GM23338 (cell line): ENCODE data around the gene KRT38. TPM values are rescaled to one million over a fixed set of nuclear protein-coding genes. Genes with fewer than 3 reads are reported as not detected.

ENCODE experiments used
- ATAC-seq: fragments of 200-7000 bp; cut with Tn5 transposase; 3 replicates; pipeline ENCODE4 v1.9.1; 2020
- DNase-seq: peaks from one replicate; pipeline ENCODE4 v3.0.0-alpha.2; 2015; ENCODE audit warnings: low spot score
- H2AFZ ChIP-seq: fragments of 200-600 bp; sonication (generic); 2 replicates; pipeline ENCODE4 v1.8.0; 2016; ENCODE audit warnings: antibody characterized with exemption, mild to moderate bottlenecking, moderate library complexity
- H3F3A ChIP-seq: fragments of 200-600 bp; sonication (generic); replicated peaks from 2 replicates; pipeline ENCODE4 v1.8.0; 2017; ENCODE audit warnings: antibody characterized with exemption, mixed run types, low read depth
- H3K27ac ChIP-seq: fragments of 200-600 bp; sonication (generic); 2 replicates; pipeline ENCODE4 v1.6.1; 2016; ENCODE audit warnings: low read depth
- H3K27me3 ChIP-seq: fragments of 200-600 bp; sonication (generic); 2 replicates; pipeline ENCODE4 v1.8.0; 2016; ENCODE audit warnings: mild to moderate bottlenecking, mixed run types, moderate library complexity; ENCODE audit not compliant: insufficient read depth
- H3K36me3 ChIP-seq: fragments of 200-600 bp; sonication (generic); 2 replicates; pipeline ENCODE4 v1.8.0; 2016; ENCODE audit warnings: mild to moderate bottlenecking; ENCODE audit not compliant: insufficient read depth
- H3K4me1 ChIP-seq: fragments of 200-600 bp; sonication (generic); 2 replicates; pipeline ENCODE4 v1.8.0; 2016; ENCODE audit warnings: mild to moderate bottlenecking, moderate library complexity; ENCODE audit not compliant: insufficient read depth
- H3K4me2 ChIP-seq: fragments of 200-600 bp; sonication (generic); 2 replicates; pipeline ENCODE4 v1.7.1; 2017; ENCODE audit warnings: mixed run types
- H3K4me3 ChIP-seq: fragments of 200-600 bp; sonication (generic); 2 replicates; pipeline ENCODE4 v1.6.1; 2016; ENCODE audit warnings: mixed run types
- H3K79me2 ChIP-seq: fragments of 200-600 bp; sonication (generic); replicated peaks from 2 replicates; pipeline ENCODE4 v1.8.0; 2017; ENCODE audit warnings: mild to moderate bottlenecking; ENCODE audit not compliant: insufficient read depth
- H3K9me2 ChIP-seq: fragments of 200-600 bp; sonication (generic); 2 replicates; pipeline ENCODE4 v1.8.0; 2017; ENCODE audit not compliant: insufficient read depth
- H4K20me1 ChIP-seq: fragments of 200-600 bp; sonication (generic); replicated peaks from 2 replicates; pipeline ENCODE4 v1.8.0; 2017; ENCODE audit warnings: mild to moderate bottlenecking; ENCODE audit not compliant: insufficient read depth
- H3K27ac Mint-ChIP-seq: 2 replicates; pipeline ENCODE4 v1.8.0; 2020; ENCODE audit warnings: inconsistent platforms, mild to moderate bottlenecking, moderate library complexity, mixed read lengths
- H3K27me3 Mint-ChIP-seq: 3 replicates; pipeline ENCODE4 v1.8.0; 2022; ENCODE audit warnings: low read depth, mild to moderate bottlenecking, moderate library complexity, mixed read lengths, inconsistent platforms; ENCODE audit not compliant: insufficient read depth, poor library complexity
- H3K36me3 Mint-ChIP-seq: 3 replicates; pipeline ENCODE4 v1.8.0; 2021; ENCODE audit warnings: low read depth, mild to moderate bottlenecking, inconsistent platforms, moderate library complexity, mixed read lengths
- H3K4me1 Mint-ChIP-seq: 3 replicates; pipeline ENCODE4 v1.8.0; 2020; ENCODE audit warnings: mild to moderate bottlenecking, inconsistent platforms, mixed read lengths
- H3K4me3 Mint-ChIP-seq: 3 replicates; pipeline ENCODE4 v1.8.0; 2021; ENCODE audit warnings: moderate library complexity, mild to moderate bottlenecking, inconsistent platforms, mixed read lengths
- H3K9me3 Mint-ChIP-seq: 3 replicates; pipeline ENCODE4 v1.8.0; 2020; ENCODE audit warnings: moderate library complexity, mild to moderate bottlenecking, inconsistent platforms, mixed read lengths
- CREB1 ChIP-seq: fragments of 250-450 bp; sonication (Bioruptor Pico); IDR thresholded peaks from 2 replicates; pipeline ENCODE4 v1.5.0; 2020; ENCODE audit warnings: low read depth, mild to moderate bottlenecking, moderate library complexity
- CTCF ChIP-seq, 2 experiments: fragments of 200-600 bp in 1 of 2; sonication (generic) in 1 of 2; conservative IDR thresholded peaks; 2 replicates each; pipeline versions ENCODE4 v1.5.1 to v1.6.1; 2016 to 2017; ENCODE audit warnings: antibody characterized with exemption in 2 of 2, low read depth in 2 of 2, mild to moderate bottlenecking in 2 of 2, moderate library complexity in 1 of 2
- ETS1 ChIP-seq: IDR thresholded peaks from 2 replicates; pipeline ENCODE4 v1.6.1; 2016; ENCODE audit warnings: antibody characterized with exemption
- EZH2 ChIP-seq: fragments of 200-600 bp; sonication (generic); IDR thresholded peaks from one replicate; pipeline ENCODE4 v1.8.0; 2017; ENCODE audit warnings: antibody characterized with exemption, mild to moderate bottlenecking, low read depth; ENCODE audit not compliant: unreplicated experiment
- EZH2phosphoT487 ChIP-seq: fragments of 200-600 bp; sonication (generic); IDR thresholded peaks from one replicate; pipeline ENCODE4 v1.8.1; 2018; ENCODE audit warnings: antibody characterized with exemption; ENCODE audit not compliant: unreplicated experiment
- JUNB ChIP-seq: IDR thresholded peaks from one replicate; pipeline ENCODE4 v1.6.1; 2016; ENCODE audit warnings: antibody characterized with exemption; ENCODE audit not compliant: unreplicated experiment
- NANOG ChIP-seq: IDR thresholded peaks from 2 replicates; pipeline ENCODE4 v1.6.1; 2016; ENCODE audit warnings: antibody characterized with exemption, borderline replicate concordance
- POLR2AphosphoS5 ChIP-seq: IDR thresholded peaks from 2 replicates; pipeline ENCODE4 v1.6.1; 2016; ENCODE audit warnings: antibody characterized with exemption, low read depth
- REST ChIP-seq: IDR thresholded peaks from one replicate; pipeline ENCODE4 v1.6.1; 2018; ENCODE audit warnings: antibody characterized with exemption; ENCODE audit not compliant: unreplicated experiment
- STAT1 ChIP-seq: IDR thresholded peaks from one replicate; pipeline ENCODE4 v1.6.1; 2016; ENCODE audit warnings: antibody characterized with exemption; ENCODE audit not compliant: unreplicated experiment
- ZNF331 ChIP-seq: fragments of 250-450 bp; sonication (Bioruptor Pico); IDR thresholded peaks from 2 replicates; pipeline ENCODE4 v1.5.0; 2020; ENCODE audit warnings: low read depth, mild to moderate bottlenecking, moderate library complexity
- ZNF462 ChIP-seq: fragments of 250-450 bp; sonication (Bioruptor Pico); IDR thresholded peaks from 2 replicates; pipeline ENCODE4 v1.5.0; 2020; ENCODE audit warnings: mild to moderate bottlenecking, moderate library complexity
- polyA plus RNA-seq: library from polyadenylated mRNA; unstranded; fragments of >200 nt; fragmentation: Nextera tagmentation; extraction: Ambion mirVana; gene quantifications from 2 replicates; pipeline ENCODE4 v1.2.1, GENCODE V29; 2016
- total RNA-seq: library from RNA; depleted of rRNA; stranded (reverse); fragments of >200 nt; shearing (Covaris generic); gene quantifications from 2 replicates; pipeline ENCODE4 v1.2.3, GENCODE V29; 2014

The KRT38 gene
- total and polyA plus RNA-seq, 2 experiments from 2014 or later = not detected

GRCh38 chr17:41489531-41489930 is 48.7 kb upstream of the KRT38 start, which contains the start of gene KRT36:
Gene KRT36 (minus strand): TSS chr17:41489910. CDS start chr17:41489864, 46 bp downstream.
- Histone ChIP-seq H3K9me2 (no peaks in the 10 kb centered on the region; the same call in 1 of the 2 replicates), H3K27ac (no peak within 1 kb of the TSS), H3K4me2 (no peak within 1 kb of the TSS), H3K4me3 (no peak within 1 kb of the TSS), H2AFZ (no peak within 1 kb of the TSS), H4K20me1 (no peaks in the 10 kb centered on the region), H3K36me3 (no peaks in the 10 kb centered on the region), H3K27me3 (no peaks in the 10 kb centered on the region), H3K4me1 (no peaks in the 10 kb centered on the region), H3K79me2 (no peaks in the 10 kb centered on the region), H3F3A (no peaks in the 10 kb centered on the region)
- no peak for ATAC-seq
- H3K27ac Mint-ChIP-seq = no peak within 1 kb of the TSS
- TF ChIP-seq ZNF331 (CRISPR knock-in tag) (no peak), CTCF (conservative IDR thresholded peaks at IDR 0.05; ENCODE audit: low read depth in 2 of 2) (no peak), JUNB (no peak), NANOG (no peak), EZH2phosphoT487 (no peak), CREB1 (no peak), REST (no peak), ETS1 (no peak), POLR2AphosphoS5 (no peak), EZH2 (no peak), STAT1 (no peak), ZNF462 (CRISPR knock-in tag) (no peak)
- no peaks in the 10 kb centered on the region for H3K36me3 Mint-ChIP-seq
- no peak for DNase-seq
- H3K4me3 Mint-ChIP-seq = no peak within 1 kb of the TSS
- no peaks in the 10 kb centered on the region for H3K4me1 Mint-ChIP-seq
- H3K27me3 Mint-ChIP-seq = peaks cover 26% of the 10 kb centered on the region
- no peaks in the 10 kb centered on the region for H3K9me3 Mint-ChIP-seq
